RWPE2 (cell line): ENCODE data around the gene STX1A.
A peak's percentile ranks its signal among the peaks of the same experiment; 100 is the strongest.

ENCODE experiments used
- ATAC-seq: fragments of 200-7000 bp; cut with Tn5 transposase; 3 replicates; pipeline ENCODE4 v1.9.1; 2021; ENCODE audit warnings: low read depth
- DNase-seq: peaks from one replicate; pipeline ENCODE4 v3.0.0-alpha.2; 2020; ENCODE audit warnings: low spot score
- H3K27ac ChIP-seq: fragments of 450-650 bp; 2 replicates; pipeline ENCODE4 v1.5.1; 2017; ENCODE audit warnings: mild to moderate bottlenecking; ENCODE audit not compliant: poor library complexity, severe bottlenecking
- H3K27me3 ChIP-seq: fragments of 250-450 bp; sonication (Bioruptor Pico); 2 replicates; pipeline ENCODE4 v1.5.1; 2021; ENCODE audit warnings: mild to moderate bottlenecking, moderate library complexity; ENCODE audit not compliant: insufficient read depth, poor library complexity, severe bottlenecking
- H3K36me3 ChIP-seq: fragments of 250-450 bp; sonication (Bioruptor Pico); 2 replicates; pipeline ENCODE4 v1.5.1; 2020; ENCODE audit warnings: low read depth, mild to moderate bottlenecking, moderate library complexity
- H3K4me1 ChIP-seq: fragments of 250-450 bp; sonication (Bioruptor Pico); 2 replicates; pipeline ENCODE4 v1.5.1; 2021; ENCODE audit warnings: mild to moderate bottlenecking, moderate library complexity; ENCODE audit not compliant: insufficient read depth, poor library complexity, severe bottlenecking
- H3K4me3 ChIP-seq: fragments of 250-450 bp; sonication (Bioruptor Pico); 2 replicates; pipeline ENCODE4 v1.5.1; 2021; ENCODE audit warnings: mild to moderate bottlenecking, moderate library complexity; ENCODE audit not compliant: severe bottlenecking
- H3K9me3 ChIP-seq: fragments of 250-450 bp; sonication (Bioruptor Pico); 2 replicates; pipeline ENCODE4 v1.5.1; 2021; ENCODE audit warnings: mild to moderate bottlenecking, moderate library complexity; ENCODE audit not compliant: severe bottlenecking
- CTCF ChIP-seq: fragments of 450-650 bp; IDR thresholded peaks from one replicate; pipeline ENCODE4 v1.5.1; 2017; ENCODE audit warnings: mild to moderate bottlenecking, moderate library complexity; ENCODE audit not compliant: poor library complexity, severe bottlenecking

STX1A gene

DNA sequence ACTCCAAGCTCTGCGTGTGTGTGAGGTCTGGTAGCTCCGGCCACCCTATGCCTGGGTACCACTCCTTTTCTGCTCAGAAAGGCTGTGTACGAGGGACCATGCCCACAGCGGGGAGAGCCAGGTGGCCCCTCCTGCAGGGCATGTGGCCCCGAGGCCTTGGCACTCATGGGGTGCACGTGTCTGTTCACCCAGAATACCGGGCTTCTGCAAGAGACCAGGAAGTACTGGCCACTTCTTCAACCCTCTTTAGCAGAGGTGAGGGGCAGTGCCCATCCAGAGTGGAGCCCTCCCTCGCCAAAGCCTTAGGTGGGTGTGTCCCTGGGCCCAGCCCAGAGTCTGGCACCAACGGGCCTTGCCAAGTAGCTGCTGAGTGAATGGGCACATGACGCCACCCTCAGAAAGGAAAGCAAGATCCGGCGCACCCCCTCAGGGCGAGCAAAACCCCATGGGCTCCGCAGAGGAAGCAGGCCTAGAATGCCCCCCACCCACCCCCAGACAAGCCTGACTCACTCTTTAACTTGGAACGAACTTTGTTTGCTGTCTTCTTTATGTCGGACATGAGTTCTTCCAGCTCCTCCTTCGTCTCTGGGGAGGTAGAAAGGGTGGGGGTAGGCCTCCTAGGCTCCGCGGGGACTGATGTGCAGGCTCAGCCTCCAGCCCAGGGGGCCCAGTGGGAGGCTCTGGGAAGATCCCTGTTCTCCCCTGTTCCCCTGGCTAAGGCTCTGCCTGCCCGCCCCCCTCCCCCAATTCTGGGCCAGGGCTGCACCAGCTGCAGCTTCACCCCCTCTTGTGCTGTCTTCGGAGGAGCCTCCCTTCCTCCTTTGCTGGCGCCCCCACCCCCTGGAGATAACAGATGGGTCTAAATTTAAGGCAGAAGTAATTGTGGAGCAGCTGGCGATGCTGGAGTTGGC is 14.6 kb downstream of the STX1A start:
- Histone ChIP-seq H3K27ac (peak overlapping the region; percentile 72), H3K4me3 (no peak overlapping the region), H3K4me1 (peaks cover 29% of the 10 kb centered on the region), H3K9me3 (no peaks in the 10 kb centered on the region), H3K36me3 (peaks cover 36% of the 10 kb centered on the region), H3K27me3 (no peaks in the 10 kb centered on the region)
- DNase-seq (no peak), ATAC-seq (peak; percentile 62)
- TF ChIP-seq CTCF: no peak

GRCh38 chr7:73703757-73704639 is 15.5 kb downstream of the STX1A start:
- H3K4me3 ChIP-seq: no peak overlapping the region
- H3K27me3 ChIP-seq: no peaks in the 10 kb centered on the region
- H3K27ac ChIP-seq: peak overlapping the region; percentile 72
- ATAC-seq: no peak
- H3K36me3 ChIP-seq: peaks cover 36% of the 10 kb centered on the region
- TF ChIP-seq CTCF: no peak
- no peak for DNase-seq
- H3K9me3 ChIP-seq: no peaks in the 10 kb centered on the region
- peaks cover 29% of the 10 kb centered on the region for H3K4me1 ChIP-seq

- H3K9me3 ChIP-seq: no peaks in the 10 kb centered on the region
Observed at GRCh38 chr7:73703225-73703624, 16.2 kb downstream of the STX1A start.

DNA sequence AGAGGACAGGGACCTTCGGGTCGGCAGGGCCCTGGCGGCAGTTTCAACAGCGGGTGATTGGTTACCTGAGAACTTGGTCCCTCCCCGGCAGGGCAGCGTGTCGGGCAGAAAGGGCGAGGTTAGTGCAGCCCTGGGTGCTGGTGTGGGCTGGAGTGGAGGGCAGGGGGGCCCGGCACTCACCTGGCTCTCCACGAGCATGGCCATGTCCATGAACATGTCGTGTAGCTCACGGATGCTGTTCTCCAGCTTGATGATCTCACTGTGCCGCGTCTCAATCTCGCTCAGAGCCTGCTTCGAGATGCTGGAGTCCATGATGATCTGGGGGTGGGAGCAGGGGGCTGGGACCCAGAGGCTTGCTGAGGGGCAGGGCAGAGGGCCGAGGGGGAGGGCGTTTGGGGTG is 16.8 kb downstream of the STX1A start:
- no peak for TF ChIP-seq CTCF
- Histone ChIP-seq H3K27ac (no peak overlapping the region), H3K9me3 (no peaks in the 10 kb centered on the region), H3K36me3 (peaks cover 42% of the 10 kb centered on the region), H3K4me3 (no peak overlapping the region), H3K27me3 (no peaks in the 10 kb centered on the region), H3K4me1 (peaks cover 27% of the 10 kb centered on the region)
- DNase-seq: no peak
- no peak for ATAC-seq

More at GRCh38 chr7:73703225-73703624, 16.2 kb downstream of the STX1A start:
- no peak overlapping the region for H3K27ac ChIP-seq
- no peak overlapping the region for H3K4me3 ChIP-seq
- H3K27me3 ChIP-seq: no peaks in the 10 kb centered on the region
- ATAC-seq (no peak), DNase-seq (no peak)
- peaks cover 38% of the 10 kb centered on the region for H3K36me3 ChIP-seq
- peaks cover 29% of the 10 kb centered on the region for H3K4me1 ChIP-seq
- TF ChIP-seq CTCF: no peak
